ENCODE data around the gene EYS.
"Not testable (repeated sequence)": the region's sequence is repeated elsewhere in the genome, so short reads cannot be mapped to it uniquely, and the experiment has no call there.

The EYS gene

GRCh38 chr6:64469405-64469804, 1237.6 kb downstream of the EYS start:
- peaks cover 38% of the 10 kb centered on the region for H3K9me3 Mint-ChIP-seq
- not testable (repeated sequence) for H3K4me3 Mint-ChIP-seq; H3K4me1 Mint-ChIP-seq; DNase-seq (ENCODE audit: low spot score in 2 of 2); H3K27ac Mint-ChIP-seq (ENCODE audit: low read depth); H3K36me3 Mint-ChIP-seq (ENCODE audit: insufficient read depth); ATAC-seq (replicated peaks; ENCODE audit: extremely low read depth, poor library complexity, severe bottlenecking); H3K27me3 Mint-ChIP-seq

GRCh38 chr6:64467656-64468055, 1239.4 kb downstream of the EYS start:
- ATAC-seq (replicated peaks; ENCODE audit: extremely low read depth, poor library complexity, severe bottlenecking) (no peak), DNase-seq (ENCODE audit: low spot score in 2 of 2) (no peak)
- H3K4me3 Mint-ChIP-seq: no peak overlapping the region
- H3K9me3 Mint-ChIP-seq: peaks cover 38% of the 10 kb centered on the region
- H3K27me3 Mint-ChIP-seq: no peaks in the 10 kb centered on the region
- H3K36me3 Mint-ChIP-seq (ENCODE audit: insufficient read depth): no peaks in the 10 kb centered on the region
- H3K27ac Mint-ChIP-seq (ENCODE audit: low read depth): no peak overlapping the region
- H3K4me1 Mint-ChIP-seq: no peaks in the 10 kb centered on the region

- Mint-ChIP-seq H3K36me3 (ENCODE audit: insufficient read depth) (no peaks in the 10 kb centered on the region), H3K4me3 (no peak overlapping the region), H3K9me3 (peaks cover 5% of the 10 kb centered on the region), H3K27ac (ENCODE audit: low read depth) (no peak overlapping the region), H3K27me3 (no peaks in the 10 kb centered on the region), H3K4me1 (no peaks in the 10 kb centered on the region)
- ATAC-seq (replicated peaks; ENCODE audit: extremely low read depth, poor library complexity, severe bottlenecking): no peak
- no peak for DNase-seq (ENCODE audit: low spot score in 2 of 2)
These were observed 1247.5 kb downstream of the EYS start for GRCh38 chr6:64459411-64459944.

- H3K36me3 Mint-ChIP-seq (ENCODE audit: insufficient read depth); ATAC-seq (replicated peaks; ENCODE audit: extremely low read depth, poor library complexity, severe bottlenecking); H3K4me1 Mint-ChIP-seq; H3K4me3 Mint-ChIP-seq; H3K27ac Mint-ChIP-seq (ENCODE audit: low read depth); H3K27me3 Mint-ChIP-seq; DNase-seq (ENCODE audit: low spot score in 2 of 2): not testable (repeated sequence)
- peaks cover 15% of the 10 kb centered on the region for H3K9me3 Mint-ChIP-seq
These were observed 1258.9 kb downstream of the EYS start for GRCh38 chr6:64448101-64448500.

GRCh38 chr6:64445038-64445437, 1262.0 kb downstream of the EYS start:
- Mint-ChIP-seq H3K4me1 (no peaks in the 10 kb centered on the region), H3K4me3 (no peak overlapping the region), H3K36me3 (ENCODE audit: insufficient read depth) (peaks cover 1% of the 10 kb centered on the region), H3K27ac (ENCODE audit: low read depth) (no peak overlapping the region), H3K27me3 (no peaks in the 10 kb centered on the region), H3K9me3 (peaks cover 12% of the 10 kb centered on the region)
- no peak for ATAC-seq (replicated peaks; ENCODE audit: extremely low read depth, poor library complexity, severe bottlenecking)
- no peak for DNase-seq (ENCODE audit: low spot score in 2 of 2)

- no peak for DNase-seq (ENCODE audit: low spot score in 2 of 2)
- Mint-ChIP-seq H3K9me3 (peaks cover 12% of the 10 kb centered on the region), H3K4me3 (no peak overlapping the region), H3K4me1 (no peaks in the 10 kb centered on the region), H3K27me3 (no peaks in the 10 kb centered on the region), H3K27ac (ENCODE audit: low read depth) (no peak overlapping the region), H3K36me3 (ENCODE audit: insufficient read depth) (peaks cover 1% of the 10 kb centered on the region)
- no peak for ATAC-seq (replicated peaks; ENCODE audit: extremely low read depth, poor library complexity, severe bottlenecking)
These were observed 1267.8 kb downstream of the EYS start for GRCh38 chr6:64439274-64439673.

- Mint-ChIP-seq H3K27ac (ENCODE audit: low read depth) (no peak overlapping the region), H3K9me3 (peaks cover 10% of the 10 kb centered on the region), H3K4me1 (no peaks in the 10 kb centered on the region), H3K4me3 (no peak overlapping the region), H3K27me3 (no peaks in the 10 kb centered on the region), H3K36me3 (ENCODE audit: insufficient read depth) (no peaks in the 10 kb centered on the region)
- DNase-seq (ENCODE audit: low spot score in 2 of 2): no peak
- no peak for ATAC-seq (replicated peaks; ENCODE audit: extremely low read depth, poor library complexity, severe bottlenecking)
These were observed 1269.0 kb downstream of the EYS start for GRCh38 chr6:64437996-64438395.

GRCh38 chr6:64429926-64430325, 1277.1 kb downstream of the EYS start:
- ATAC-seq (replicated peaks; ENCODE audit: extremely low read depth, poor library complexity, severe bottlenecking): no peak
- Mint-ChIP-seq H3K9me3 (peaks cover 12% of the 10 kb centered on the region), H3K4me1 (no peaks in the 10 kb centered on the region), H3K27ac (ENCODE audit: low read depth) (no peak overlapping the region), H3K27me3 (no peaks in the 10 kb centered on the region), H3K36me3 (ENCODE audit: insufficient read depth) (no peaks in the 10 kb centered on the region), H3K4me3 (no peak overlapping the region)
- no peak for DNase-seq (ENCODE audit: low spot score in 2 of 2)

GRCh38 chr6:64428186-64428585, 1278.8 kb downstream of the EYS start:
- no peak overlapping the region for H3K27ac Mint-ChIP-seq (ENCODE audit: low read depth)
- no peaks in the 10 kb centered on the region for H3K4me1 Mint-ChIP-seq

GRCh38 chr6:64415926-64416325, 1291.1 kb downstream of the EYS start:
- DNase-seq (ENCODE audit: low spot score in 2 of 2) (no peak), ATAC-seq (replicated peaks; ENCODE audit: extremely low read depth, poor library complexity, severe bottlenecking) (no peak)
- Mint-ChIP-seq H3K27me3 (no peaks in the 10 kb centered on the region), H3K4me1 (no peaks in the 10 kb centered on the region), H3K36me3 (ENCODE audit: insufficient read depth) (peaks cover 2% of the 10 kb centered on the region), H3K9me3 (peaks cover 16% of the 10 kb centered on the region), H3K4me3 (no peak overlapping the region), H3K27ac (ENCODE audit: low read depth) (no peak overlapping the region)

More at GRCh38 chr6:64428186-64428585, 1278.8 kb downstream of the EYS start:
- DNase-seq (ENCODE audit: low spot score in 2 of 2): no peak
- no peak for ATAC-seq (replicated peaks; ENCODE audit: extremely low read depth, poor library complexity, severe bottlenecking)
- no peak overlapping the region for H3K4me3 Mint-ChIP-seq
- H3K36me3 Mint-ChIP-seq (ENCODE audit: insufficient read depth): no peaks in the 10 kb centered on the region
- peaks cover 12% of the 10 kb centered on the region for H3K9me3 Mint-ChIP-seq
- H3K27me3 Mint-ChIP-seq: no peaks in the 10 kb centered on the region

GRCh38 chr6:64411226-64411625, 1295.8 kb downstream of the EYS start:
- ATAC-seq (replicated peaks; ENCODE audit: extremely low read depth, poor library complexity, severe bottlenecking): no peak
- DNase-seq (ENCODE audit: low spot score in 2 of 2): no peak
- Mint-ChIP-seq H3K27me3 (no peaks in the 10 kb centered on the region), H3K36me3 (ENCODE audit: insufficient read depth) (peaks cover under 1% of the 10 kb centered on the region), H3K4me3 (no peak overlapping the region), H3K9me3 (peaks cover 18% of the 10 kb centered on the region), H3K4me1 (no peaks in the 10 kb centered on the region), H3K27ac (ENCODE audit: low read depth) (no peak overlapping the region)

- Mint-ChIP-seq H3K36me3 (ENCODE audit: insufficient read depth) (no peaks in the 10 kb centered on the region), H3K9me3 (peaks cover 23% of the 10 kb centered on the region), H3K27ac (ENCODE audit: low read depth) (no peak overlapping the region), H3K4me3 (no peak overlapping the region), H3K27me3 (no peaks in the 10 kb centered on the region), H3K4me1 (no peaks in the 10 kb centered on the region)
- ATAC-seq (replicated peaks; ENCODE audit: extremely low read depth, poor library complexity, severe bottlenecking) (no peak), DNase-seq (ENCODE audit: low spot score in 2 of 2) (no peak)
These were observed 1297.1 kb downstream of the EYS start for GRCh38 chr6:64409948-64410347.

GRCh38 chr6:64404396-64404795, 1302.6 kb downstream of the EYS start:
- Mint-ChIP-seq H3K27ac (ENCODE audit: low read depth) (no peak overlapping the region), H3K27me3 (no peaks in the 10 kb centered on the region), H3K4me1 (no peaks in the 10 kb centered on the region), H3K9me3 (peaks cover 18% of the 10 kb centered on the region), H3K36me3 (ENCODE audit: insufficient read depth) (no peaks in the 10 kb centered on the region), H3K4me3 (no peak overlapping the region)
- ATAC-seq (replicated peaks; ENCODE audit: extremely low read depth, poor library complexity, severe bottlenecking) (no peak), DNase-seq (ENCODE audit: low spot score in 2 of 2) (no peak)

GRCh38 chr6:64383277-64383676, 1323.7 kb downstream of the EYS start:
- DNase-seq (ENCODE audit: low spot score in 2 of 2): no peak
- no peaks in the 10 kb centered on the region for H3K4me1 Mint-ChIP-seq
- H3K27ac Mint-ChIP-seq (ENCODE audit: low read depth): no peak overlapping the region
- H3K27me3 Mint-ChIP-seq: no peaks in the 10 kb centered on the region
- H3K9me3 Mint-ChIP-seq: peaks cover 8% of the 10 kb centered on the region
- ATAC-seq (replicated peaks; ENCODE audit: extremely low read depth, poor library complexity, severe bottlenecking): no peak
- no peaks in the 10 kb centered on the region for H3K36me3 Mint-ChIP-seq (ENCODE audit: insufficient read depth)
- H3K4me3 Mint-ChIP-seq: no peak overlapping the region
